H9 (cell line): ENCODE data around the gene NDUFB8. TPM values are rescaled to one million over a fixed set of nuclear protein-coding genes. Genes with fewer than 3 reads are reported as not detected.

ENCODE experiments used
- DNase-seq: peaks from one replicate; pipeline ENCODE4 v3.0.0-alpha.2; 2017
- H2AFZ ChIP-seq: one replicate; pipeline ENCODE4 v1.6.1; 2013; ENCODE audit warnings: mild to moderate bottlenecking, low read length, control low read depth, moderate library complexity
- H2AK5ac ChIP-seq: 2 replicates; pipeline ENCODE4 v1.6.1; 2013; ENCODE audit warnings: low read length, control low read depth, mixed read lengths; ENCODE audit not compliant: insufficient read length
- H2BK120ac ChIP-seq: one replicate; pipeline ENCODE4 v1.6.1; 2013; ENCODE audit warnings: low read depth, mild to moderate bottlenecking, low read length, control low read depth, inconsistent platforms; ENCODE audit not compliant: poor library complexity, severe bottlenecking
- H2BK12ac ChIP-seq: 2 replicates; pipeline ENCODE4 v1.6.1; 2013; ENCODE audit warnings: low read length, control low read depth, mixed read lengths, low read depth; ENCODE audit not compliant: insufficient read length
- H2BK15ac ChIP-seq: 2 replicates; pipeline ENCODE4 v1.6.1; 2013; ENCODE audit warnings: low read depth, low read length, control low read depth
- H2BK20ac ChIP-seq: one replicate; pipeline ENCODE4 v1.6.1; 2013; ENCODE audit warnings: low read depth, mild to moderate bottlenecking, low read length, control low read depth, inconsistent platforms; ENCODE audit not compliant: poor library complexity, severe bottlenecking
- H2BK5ac ChIP-seq: 2 replicates; pipeline ENCODE4 v1.6.1; 2013; ENCODE audit warnings: low read length, control low read depth, mixed read lengths; ENCODE audit not compliant: insufficient read length
- H3K14ac ChIP-seq: 2 replicates; pipeline ENCODE4 v1.6.1; 2013; ENCODE audit warnings: low read length, control low read depth; ENCODE audit not compliant: insufficient read depth
- H3K18ac ChIP-seq: 2 replicates; pipeline ENCODE4 v1.6.1; 2013; ENCODE audit warnings: low read depth, mild to moderate bottlenecking, mixed read lengths, low read length, control low read depth; ENCODE audit not compliant: insufficient read length
- H3K23ac ChIP-seq: 2 replicates; pipeline ENCODE4 v1.6.1; 2013; ENCODE audit warnings: low read length, control low read depth, mixed read lengths, low read depth; ENCODE audit not compliant: insufficient read length
- H3K23me2 ChIP-seq: 2 replicates; pipeline ENCODE4 v1.6.1; 2013; ENCODE audit warnings: low read depth, mild to moderate bottlenecking, mixed read lengths, low read length, control low read depth; ENCODE audit not compliant: insufficient read length, poor library complexity, severe bottlenecking
- H3K27ac ChIP-seq: 2 replicates; pipeline ENCODE4 v1.5.1; 2013; ENCODE audit warnings: low read length, control low read depth, mixed read lengths, low read depth; ENCODE audit not compliant: insufficient read length
- H3K27me3 ChIP-seq: 2 replicates; pipeline ENCODE4 v1.6.1; 2013; ENCODE audit warnings: low read length, control low read depth, inconsistent platforms; ENCODE audit not compliant: insufficient read depth
- H3K4ac ChIP-seq: 2 replicates; pipeline ENCODE4 v1.6.1; 2013; ENCODE audit warnings: low read depth, mild to moderate bottlenecking, control low read depth, inconsistent platforms, low read length, moderate library complexity
- H3K4me1 ChIP-seq: 2 replicates; pipeline ENCODE4 v1.6.1; 2013; ENCODE audit warnings: low read length, control low read depth, inconsistent platforms; ENCODE audit not compliant: insufficient read depth
- H3K4me2 ChIP-seq: 2 replicates; pipeline ENCODE4 v1.6.1; 2013; ENCODE audit warnings: low read length, control low read depth, mixed read lengths; ENCODE audit not compliant: insufficient read length, insufficient read depth
- H3K56ac ChIP-seq: 2 replicates; pipeline ENCODE4 v1.6.1; 2013; ENCODE audit warnings: low read depth, mild to moderate bottlenecking, mixed read lengths, low read length, control low read depth; ENCODE audit not compliant: insufficient read length
- H3K79me1 ChIP-seq: 2 replicates; pipeline ENCODE4 v1.6.1; 2013; ENCODE audit warnings: low read depth, mild to moderate bottlenecking, moderate library complexity, low read length, control low read depth, inconsistent platforms; ENCODE audit not compliant: insufficient read depth, poor library complexity, severe bottlenecking
- H3K79me2 ChIP-seq: 2 replicates; pipeline ENCODE4 v1.6.1; 2013; ENCODE audit warnings: low read length, control low read depth, inconsistent platforms; ENCODE audit not compliant: insufficient read depth
- H3K9ac ChIP-seq: 2 replicates; pipeline ENCODE4 v1.6.1; 2013; ENCODE audit warnings: low read length, control low read depth, mixed read lengths; ENCODE audit not compliant: insufficient read length; ENCODE audit errors: extremely low read depth
- H3K9me3 ChIP-seq: one replicate; pipeline ENCODE4 v1.6.1; 2013; ENCODE audit warnings: low read depth, low read length, inconsistent platforms; ENCODE audit not compliant: control insufficient read depth
- H3T11ph ChIP-seq: one replicate; pipeline ENCODE4 v1.6.1; 2013; ENCODE audit warnings: mild to moderate bottlenecking, low read length, control low read depth, inconsistent platforms
- H4K20me1 ChIP-seq: one replicate; pipeline ENCODE4 v1.6.1; 2013; ENCODE audit not compliant: control insufficient read depth, insufficient read length, insufficient read depth
- H4K5ac ChIP-seq: 2 replicates; pipeline ENCODE4 v1.6.1; 2013; ENCODE audit warnings: low read depth, mild to moderate bottlenecking, mixed read lengths, low read length, control low read depth; ENCODE audit not compliant: insufficient read length
- H4K8ac ChIP-seq: replicated peaks from 2 replicates; pipeline ENCODE4 v1.6.1; 2013; ENCODE audit warnings: low read length, control low read depth, mixed read lengths, low read depth; ENCODE audit not compliant: insufficient read length
- H4K91ac ChIP-seq: 2 replicates; pipeline ENCODE4 v1.6.1; 2013; ENCODE audit warnings: low read depth, mild to moderate bottlenecking, moderate library complexity, mixed read lengths, low read length, control low read depth; ENCODE audit not compliant: insufficient read length
- H3K27ac Mint-ChIP-seq, 3 experiments: 2 replicates in 2 of 3; 3 replicates in 1 of 3; pipeline ENCODE4 v1.8.0; 2020 to 2021; ENCODE audit warnings: mixed read lengths in 3 of 3, mild to moderate bottlenecking in 1 of 3, moderate library complexity in 1 of 3
- H3K27me3 Mint-ChIP-seq: 2 replicates; pipeline ENCODE4 v1.8.0; 2021; ENCODE audit warnings: low read depth, mild to moderate bottlenecking, moderate library complexity, mixed read lengths
- H3K36me3 Mint-ChIP-seq, 3 experiments: 2 replicates in 2 of 3; 3 replicates in 1 of 3; pipeline ENCODE4 v1.8.0; 2020 to 2021; ENCODE audit warnings: low read depth in 3 of 3, mixed read lengths in 3 of 3; ENCODE audit not compliant: insufficient read depth in 1 of 3
- H3K4me1 Mint-ChIP-seq, 2 experiments: 2 replicates each; pipeline ENCODE4 v1.8.0; 2020; ENCODE audit warnings: mixed read lengths in 2 of 2
- H3K4me3 Mint-ChIP-seq, 2 experiments: 2 replicates in 1 of 2; 3 replicates in 1 of 2; pipeline ENCODE4 v1.8.0; 2020 to 2021; ENCODE audit warnings: mild to moderate bottlenecking in 2 of 2, mixed read lengths in 2 of 2, moderate library complexity in 1 of 2
- H3K9me3 Mint-ChIP-seq, 2 experiments: 2 replicates in 1 of 2; 3 replicates in 1 of 2; pipeline ENCODE4 v1.8.0; 2020; ENCODE audit warnings: mild to moderate bottlenecking in 2 of 2, mixed read lengths in 2 of 2, moderate library complexity in 1 of 2
- WGBS: extraction: QIAGEN DNeasy Blood & Tissue Kit; methylation state at CpG from one replicate; pipeline ENCODE4 v1.1.7; 2013; ENCODE audit warnings: missing lambda C conversion rate, low lambda C conversion rate, mixed read lengths; ENCODE audit not compliant: insufficient read length; ENCODE audit errors: extremely low coverage; 5-methylcytosine and 5-hydroxymethylcytosine counted together
- total RNA-seq: library from RNA; stranded (reverse); gene quantifications from 2 replicates; pipeline ENCODE4 v1.2.1, GENCODE V29; 2021
- TF ChIP-seq, protein P1 (sequence below): fragments of 200-600 bp; sonication (generic); conservative IDR thresholded peaks from 3 replicates; pipeline ENCODE4 v1.8.0; 2021; ENCODE audit warnings: antibody characterized with exemption, mild to moderate bottlenecking

NDUFB8 gene
- total RNA-seq, 1 experiment from 2014 or later = 205 TPM

DNA sequence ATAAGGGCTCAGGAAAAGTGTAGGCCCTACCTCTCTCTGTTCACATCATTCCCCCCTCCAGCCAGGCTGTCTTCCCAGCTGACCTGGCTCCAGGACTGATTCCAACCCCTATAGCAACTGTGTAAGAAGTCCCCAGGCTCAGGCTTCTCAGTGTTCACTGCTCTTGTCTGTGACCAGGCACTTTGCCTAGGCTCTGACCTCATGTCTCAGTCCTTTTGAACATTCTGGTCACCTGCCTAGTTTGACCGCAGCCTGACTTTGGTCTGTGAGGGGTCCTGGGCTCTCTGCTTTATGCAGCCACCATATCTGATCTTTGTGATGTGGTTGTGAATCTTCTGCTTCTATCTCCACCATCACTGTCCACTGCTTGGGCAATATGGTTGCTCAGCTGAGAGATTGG, 30.6 kb upstream of the NDUFB8 start:
- Histone ChIP-seq H4K5ac (no peak overlapping the region), H3T11ph (no peak overlapping the region), H3K23me2 (no peaks in the 10 kb centered on the region), H3K9me3 (no peaks in the 10 kb centered on the region), H3K23ac (no peak overlapping the region), H3K56ac (no peak overlapping the region), H3K79me1 (no peaks in the 10 kb centered on the region), H3K4me1 (no peaks in the 10 kb centered on the region), H3K4ac (no peak overlapping the region), H4K91ac (no peak overlapping the region), H2BK15ac (no peak overlapping the region), H3K27me3 (no peaks in the 10 kb centered on the region; the same call in 1 of the 2 replicates), H2BK120ac (no peak overlapping the region), H4K8ac (no peak overlapping the region), H2BK12ac (no peak overlapping the region), H3K9ac (no peak overlapping the region), H2AFZ (no peak overlapping the region), H2BK5ac (no peak overlapping the region), H2BK20ac (no peak overlapping the region), H3K79me2 (no peaks in the 10 kb centered on the region), H4K20me1 (no peaks in the 10 kb centered on the region), H3K14ac (no peak overlapping the region), H3K27ac (no peak overlapping the region), H3K4me2 (no peak overlapping the region), H2AK5ac (no peak overlapping the region), H3K18ac (no peak overlapping the region)
- H3K4me3 Mint-ChIP-seq = no peak overlapping the region; a peak in 1 of 5 replicates
- H3K27ac Mint-ChIP-seq = peak overlapping the region in 1 of 3 experiments; percentile 27; a peak in 1 of 7 replicates
- DNase-seq = no peak
- WGBS = no CpG with 5 or more reads among the region's 1 CpG
- peaks cover 5% of the 10 kb centered on the region for H3K27me3 Mint-ChIP-seq
- H3K9me3 Mint-ChIP-seq = peaks cover 0 to 5% of the 10 kb centered on the region in 2 experiments; a peak in 1 of 5 replicates
- TF ChIP-seq, protein P1, sequence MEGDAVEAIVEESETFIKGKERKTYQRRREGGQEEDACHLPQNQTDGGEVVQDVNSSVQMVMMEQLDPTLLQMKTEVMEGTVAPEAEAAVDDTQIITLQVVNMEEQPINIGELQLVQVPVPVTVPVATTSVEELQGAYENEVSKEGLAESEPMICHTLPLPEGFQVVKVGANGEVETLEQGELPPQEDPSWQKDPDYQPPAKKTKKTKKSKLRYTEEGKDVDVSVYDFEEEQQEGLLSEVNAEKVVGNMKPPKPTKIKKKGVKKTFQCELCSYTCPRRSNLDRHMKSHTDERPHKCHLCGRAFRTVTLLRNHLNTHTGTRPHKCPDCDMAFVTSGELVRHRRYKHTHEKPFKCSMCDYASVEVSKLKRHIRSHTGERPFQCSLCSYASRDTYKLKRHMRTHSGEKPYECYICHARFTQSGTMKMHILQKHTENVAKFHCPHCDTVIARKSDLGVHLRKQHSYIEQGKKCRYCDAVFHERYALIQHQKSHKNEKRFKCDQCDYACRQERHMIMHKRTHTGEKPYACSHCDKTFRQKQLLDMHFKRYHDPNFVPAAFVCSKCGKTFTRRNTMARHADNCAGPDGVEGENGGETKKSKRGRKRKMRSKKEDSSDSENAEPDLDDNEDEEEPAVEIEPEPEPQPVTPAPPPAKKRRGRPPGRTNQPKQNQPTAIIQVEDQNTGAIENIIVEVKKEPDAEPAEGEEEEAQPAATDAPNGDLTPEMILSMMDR = no peak
- H3K36me3 Mint-ChIP-seq = peaks cover 0 to 13% (median 10%) of the 10 kb centered on the region in 3 experiments; a peak in 3 of 7 replicates
- peaks cover 11 to 24% of the 10 kb centered on the region in 2 experiments for H3K4me1 Mint-ChIP-seq
